22Rv1 (cell line): Measurements from ENCODE around the gene VRK3.

ENCODE experiments used
- H3K27ac ChIP-seq: fragments of 450-650 bp; 2 replicates; pipeline ENCODE4 v1.5.1; 2017
- CTCF ChIP-seq: fragments of 450-650 bp; IDR thresholded peaks from 2 replicates; pipeline ENCODE4 v1.5.1; 2017; ENCODE audit warnings: mild to moderate bottlenecking
- ZFX ChIP-seq: fragments of 450-650 bp; IDR thresholded peaks from 2 replicates; pipeline ENCODE4 v1.6.1; 2017; ENCODE audit warnings: antibody characterized with exemption, borderline replicate concordance

Gene VRK3

DNA sequence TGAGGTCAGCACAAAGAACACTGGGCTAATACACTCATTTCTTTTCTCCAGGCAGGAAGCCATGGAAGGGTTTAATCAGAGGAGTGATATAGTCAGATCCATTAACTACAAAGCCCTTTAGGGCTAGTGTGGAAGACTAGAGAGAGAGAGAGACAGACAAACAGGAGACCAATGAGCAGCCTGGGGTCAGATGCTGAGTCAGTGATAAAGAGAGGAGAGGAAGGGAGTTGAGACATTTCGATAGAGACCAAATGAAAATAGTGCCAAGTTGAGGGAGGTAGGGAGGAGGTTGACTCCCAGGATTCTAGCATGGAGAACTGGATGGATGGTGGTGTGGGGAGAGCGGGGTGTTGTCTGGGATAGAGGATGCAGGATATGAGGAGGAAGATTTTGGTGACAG is 18.8 kb upstream of the VRK3 start:
- H3K27ac ChIP-seq, result no peak overlapping the region
- TF ChIP-seq CTCF, result no peak
- TF ChIP-seq ZFX, result no peak

- TF ChIP-seq ZFX, result no peak
- TF ChIP-seq CTCF, result no peak
- no peak overlapping the region for H3K27ac ChIP-seq
Measured at GRCh38 chr19:50042363-50043024, 17.3 kb upstream of the VRK3 start.

GRCh38 chr19:50040967-50041366 is 15.8 kb upstream of the VRK3 start:
- TF ChIP-seq ZFX (no peak), CTCF (no peak)
- H3K27ac ChIP-seq, result no peak overlapping the region

DNA sequence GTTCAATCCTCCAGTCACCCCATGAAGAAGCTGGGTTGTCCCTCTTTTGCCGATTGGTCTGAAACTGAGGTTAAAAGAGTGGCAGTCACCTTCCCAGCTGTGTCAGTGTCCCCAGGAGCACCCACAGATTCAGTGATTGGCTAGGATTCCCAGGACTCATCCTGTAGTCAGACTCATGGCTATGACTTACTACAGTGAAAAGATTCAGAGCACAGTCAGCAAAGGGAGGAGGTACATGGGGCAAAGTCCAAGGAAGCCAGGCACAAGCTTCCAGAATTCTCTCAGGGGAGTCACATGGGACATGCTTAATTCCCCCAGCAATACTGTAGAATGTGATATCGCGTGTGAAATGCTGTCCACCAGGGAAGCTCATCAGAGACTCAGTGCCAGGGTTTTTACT is 14.8 kb upstream of the VRK3 start:
- no peak overlapping the region for H3K27ac ChIP-seq
- TF ChIP-seq CTCF (no peak), ZFX (no peak)

DNA sequence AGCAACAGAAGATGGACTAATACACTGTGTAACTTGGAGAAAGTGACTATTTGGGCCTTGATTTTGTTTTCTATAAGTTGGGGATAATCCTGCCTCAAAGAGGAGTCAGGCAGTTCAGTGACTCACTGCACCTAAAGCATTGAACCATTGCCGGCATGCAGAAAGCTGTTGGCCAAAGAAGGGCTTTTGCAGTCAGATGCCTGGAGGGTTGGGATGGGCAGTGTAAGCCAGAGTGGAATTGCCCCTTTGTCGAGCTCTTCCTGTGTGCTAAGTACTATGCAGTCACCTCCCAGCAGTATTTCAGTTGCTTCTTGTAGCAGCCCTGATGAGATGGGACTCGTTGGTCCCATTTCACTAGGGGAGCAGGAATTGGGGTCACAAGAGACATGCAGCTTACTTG is 11.7 kb upstream of the VRK3 start:
- TF ChIP-seq CTCF (no peak), ZFX (no peak)
- no peak overlapping the region for H3K27ac ChIP-seq

DNA sequence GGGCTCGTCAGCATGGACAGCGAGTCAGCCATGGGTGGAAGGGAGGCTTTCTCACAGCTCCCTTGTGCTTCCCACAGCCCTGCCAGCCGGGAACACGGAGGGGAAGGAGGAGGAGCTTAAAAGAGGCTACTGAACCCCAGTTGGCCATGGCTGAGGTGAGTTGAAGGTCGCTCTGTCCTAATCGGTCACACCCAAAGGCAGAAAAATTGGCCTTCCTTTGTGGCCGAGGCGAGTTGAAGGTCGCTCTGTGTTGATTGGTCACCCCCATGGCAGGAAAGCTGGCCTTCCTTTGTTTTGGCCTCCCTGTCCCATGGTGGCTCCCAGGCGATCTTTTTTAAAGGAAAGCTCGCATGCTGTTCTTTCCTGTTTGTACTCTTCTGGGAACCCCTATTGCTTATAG is 5.8 kb upstream of the VRK3 start:
- TF ChIP-seq CTCF, result no peak
- no peak overlapping the region for H3K27ac ChIP-seq

GRCh38 chr19:50030225-50030624 is 5.1 kb upstream of the VRK3 start:
- TF ChIP-seq CTCF (no peak), ZFX (no peak)
- H3K27ac ChIP-seq, result no peak overlapping the region
